HG03575 (cell line): Measurements from ENCODE around the gene DEPP1.

Experiments used
- ATAC-seq: cut with Tn5 transposase; IDR thresholded peaks from one replicate; pipeline ENCODE4 v1.9.1; 2021; ENCODE audit not compliant: unreplicated experiment, insufficient number of reproducible peaks, low FRiP score; ENCODE audit errors: extremely low read depth

Gene DEPP1

GRCh38 chr10:44939691-44940401, 38.8 kb downstream of the DEPP1 start:
- ATAC-seq, result no peak

GRCh38 chr10:44938956-44939355, 39.7 kb downstream of the DEPP1 start:
- no peak for ATAC-seq

DNA sequence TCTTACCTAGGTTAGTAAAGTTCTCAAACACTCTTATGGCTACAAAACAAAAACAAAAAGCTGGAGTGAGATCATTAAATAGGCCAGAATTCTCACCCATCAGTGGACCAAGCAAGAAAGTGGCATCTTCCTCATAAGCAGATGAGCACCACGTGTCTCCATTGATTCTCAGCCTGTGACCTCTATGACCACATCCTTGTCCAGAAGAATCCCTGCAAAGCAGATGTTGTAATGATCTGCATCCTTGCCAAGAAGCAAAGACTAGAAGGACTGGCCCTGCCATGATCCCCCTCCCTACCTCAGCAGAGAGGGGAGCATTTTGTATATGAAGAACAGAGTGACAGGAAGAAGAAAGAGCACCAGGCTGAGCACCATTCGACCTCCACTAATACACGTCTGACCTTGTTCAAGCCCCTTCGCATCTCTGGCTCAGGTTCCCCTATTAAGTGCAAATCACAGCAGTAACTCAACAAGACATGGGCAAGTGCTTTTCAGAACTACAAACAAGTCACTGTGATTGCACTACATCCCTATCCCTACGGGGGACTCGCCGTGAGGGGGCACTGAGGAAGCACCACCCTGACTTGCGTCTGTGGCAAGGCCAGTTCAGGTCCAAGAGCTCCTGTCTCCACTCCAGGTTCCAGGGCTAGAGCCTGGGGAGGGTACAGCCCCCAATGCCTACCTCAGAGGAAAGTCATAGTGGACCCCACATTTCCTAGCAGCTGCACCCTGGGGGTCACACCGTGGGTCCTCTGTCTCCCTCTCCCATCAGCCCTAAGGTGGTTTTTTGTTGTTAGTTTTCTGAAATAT, 41.2 kb downstream of the DEPP1 start:
- ATAC-seq, result no peak

DNA sequence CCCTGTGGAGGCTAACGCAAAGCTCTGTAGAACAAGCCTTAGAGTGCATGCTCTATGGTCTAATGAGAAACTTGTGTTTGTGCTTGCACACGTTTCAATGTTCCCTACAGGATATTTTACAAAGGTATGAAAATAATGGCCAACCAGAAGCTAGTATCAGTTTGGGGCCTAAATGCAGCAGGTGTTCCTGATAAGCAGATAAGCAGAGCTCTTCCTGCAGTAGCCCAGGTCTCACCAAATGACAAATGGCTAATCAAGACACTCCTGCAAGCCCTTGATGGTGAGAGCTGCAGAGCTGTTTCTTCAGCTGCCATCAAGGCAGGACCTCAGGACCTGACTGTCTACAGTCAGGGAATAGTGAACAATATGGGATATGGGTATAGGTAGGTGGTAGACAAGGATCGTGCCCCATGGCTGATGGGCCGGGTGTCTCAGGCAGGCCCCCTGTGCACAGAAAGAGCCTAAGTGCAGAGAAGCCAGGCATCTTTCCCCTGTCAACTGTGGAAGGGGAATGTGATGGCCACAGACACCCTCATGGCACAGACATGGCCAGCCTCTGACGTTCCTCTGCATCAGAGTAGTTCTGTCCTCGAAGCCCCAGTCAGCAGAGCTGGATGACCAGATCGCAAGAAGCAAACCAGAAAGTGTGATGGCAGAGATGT, 42.2 kb downstream of the DEPP1 start:
- no peak for ATAC-seq

DNA sequence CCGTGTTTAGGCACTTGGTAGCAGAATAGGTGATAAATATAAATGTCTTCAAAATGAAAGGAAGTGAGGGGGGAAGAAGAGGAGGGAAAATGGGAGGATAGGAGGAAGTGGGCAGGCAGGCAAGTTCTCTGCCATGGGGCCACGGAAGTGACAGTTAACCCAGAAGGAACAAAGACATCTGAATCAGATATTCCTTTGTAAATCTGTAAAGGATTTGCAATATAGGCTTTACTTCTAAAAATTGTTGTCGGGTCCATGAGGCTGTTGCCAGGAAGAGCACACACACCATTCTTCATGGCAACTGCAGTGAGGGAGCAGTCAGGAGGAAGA, 42.7 kb downstream of the DEPP1 start:
- no peak for ATAC-seq

DNA sequence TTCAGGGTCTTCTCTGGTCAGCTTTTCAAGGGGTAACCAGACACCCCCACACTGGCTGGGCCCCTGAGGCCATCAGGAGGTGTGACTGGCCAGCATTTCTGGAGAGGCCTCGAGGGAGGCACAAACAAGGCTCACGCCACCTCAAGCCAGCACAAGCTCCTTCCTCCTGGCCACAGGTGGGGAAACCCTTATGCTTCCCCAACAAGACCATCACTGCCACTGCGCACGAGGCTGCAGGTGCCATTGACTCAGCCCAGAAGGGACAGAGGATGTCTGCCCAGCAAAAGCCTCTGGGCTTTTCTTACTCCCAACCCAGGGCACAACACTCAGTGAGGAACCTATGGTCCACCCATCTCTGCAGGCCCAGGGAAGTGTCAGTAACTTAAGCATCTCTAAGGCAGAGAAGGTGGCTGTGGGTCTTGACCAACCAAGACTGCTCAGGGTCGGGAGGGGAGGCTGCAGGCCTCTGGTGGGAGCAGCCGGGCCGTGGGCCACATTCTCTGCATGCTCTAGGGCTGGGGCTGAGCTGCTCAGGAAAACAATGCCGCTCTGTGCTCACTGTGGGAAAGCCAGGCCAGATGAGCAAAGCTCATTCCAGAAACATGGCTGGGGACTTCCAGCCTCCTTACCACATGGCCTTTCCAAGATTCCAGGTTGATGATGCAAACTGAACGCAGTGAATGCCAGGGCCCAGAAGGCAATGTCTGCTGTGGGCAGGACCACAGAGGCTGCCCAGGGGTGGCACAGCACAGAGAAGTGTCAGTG, 43.2 kb downstream of the DEPP1 start:
- ATAC-seq, result no peak

GRCh38 chr10:44934416-44935200, 44.0 kb downstream of the DEPP1 start:
- no peak for ATAC-seq

- ATAC-seq, result no peak
Measured at GRCh38 chr10:44933451-44934321, 44.9 kb downstream of the DEPP1 start.

DNA sequence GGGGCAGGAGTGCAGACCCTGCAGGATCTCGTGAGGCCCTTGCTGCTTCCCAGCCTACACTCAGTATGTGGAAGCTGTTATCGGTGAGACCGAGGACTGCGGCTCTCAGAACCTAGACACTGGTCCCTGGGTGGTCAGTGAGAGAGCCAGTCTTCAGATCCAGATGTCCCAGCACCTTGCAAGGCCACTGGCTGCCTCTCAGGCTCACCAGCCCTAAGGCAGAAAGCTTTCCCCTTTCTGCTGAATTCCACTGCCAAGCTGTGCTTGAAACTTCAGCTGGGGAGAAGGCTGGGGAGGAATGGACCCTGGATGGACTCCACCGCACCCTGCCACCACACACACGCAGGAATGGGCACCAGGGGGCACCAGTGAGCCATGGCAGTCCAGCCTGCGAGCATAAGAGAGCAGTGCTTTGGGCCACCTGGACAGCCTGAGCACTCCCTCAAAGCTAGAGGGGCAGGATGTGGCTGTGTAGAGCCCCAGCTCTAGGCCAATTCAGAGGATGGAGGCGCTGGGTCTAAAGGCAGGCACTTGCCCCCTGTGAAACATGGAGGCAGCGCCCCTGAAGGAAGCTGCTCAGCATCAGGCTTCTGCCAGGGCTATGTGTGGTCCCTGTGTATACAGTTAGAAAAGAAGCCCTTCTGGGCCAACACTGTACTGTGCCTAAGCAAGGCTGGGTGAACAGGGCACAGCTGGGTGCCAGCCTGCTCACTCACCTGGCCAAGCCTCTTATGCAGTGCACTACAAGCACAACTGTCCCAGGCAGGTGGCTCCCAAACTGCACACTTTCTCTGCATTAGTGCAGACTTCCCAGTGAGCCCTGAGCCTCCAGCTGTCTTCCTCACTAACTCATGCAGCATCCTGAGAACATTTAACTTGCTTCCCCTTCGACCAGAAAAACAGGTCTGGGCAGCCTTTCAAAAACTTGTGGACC, 45.8 kb downstream of the DEPP1 start:
- ATAC-seq, result peak; percentile 53

DNA sequence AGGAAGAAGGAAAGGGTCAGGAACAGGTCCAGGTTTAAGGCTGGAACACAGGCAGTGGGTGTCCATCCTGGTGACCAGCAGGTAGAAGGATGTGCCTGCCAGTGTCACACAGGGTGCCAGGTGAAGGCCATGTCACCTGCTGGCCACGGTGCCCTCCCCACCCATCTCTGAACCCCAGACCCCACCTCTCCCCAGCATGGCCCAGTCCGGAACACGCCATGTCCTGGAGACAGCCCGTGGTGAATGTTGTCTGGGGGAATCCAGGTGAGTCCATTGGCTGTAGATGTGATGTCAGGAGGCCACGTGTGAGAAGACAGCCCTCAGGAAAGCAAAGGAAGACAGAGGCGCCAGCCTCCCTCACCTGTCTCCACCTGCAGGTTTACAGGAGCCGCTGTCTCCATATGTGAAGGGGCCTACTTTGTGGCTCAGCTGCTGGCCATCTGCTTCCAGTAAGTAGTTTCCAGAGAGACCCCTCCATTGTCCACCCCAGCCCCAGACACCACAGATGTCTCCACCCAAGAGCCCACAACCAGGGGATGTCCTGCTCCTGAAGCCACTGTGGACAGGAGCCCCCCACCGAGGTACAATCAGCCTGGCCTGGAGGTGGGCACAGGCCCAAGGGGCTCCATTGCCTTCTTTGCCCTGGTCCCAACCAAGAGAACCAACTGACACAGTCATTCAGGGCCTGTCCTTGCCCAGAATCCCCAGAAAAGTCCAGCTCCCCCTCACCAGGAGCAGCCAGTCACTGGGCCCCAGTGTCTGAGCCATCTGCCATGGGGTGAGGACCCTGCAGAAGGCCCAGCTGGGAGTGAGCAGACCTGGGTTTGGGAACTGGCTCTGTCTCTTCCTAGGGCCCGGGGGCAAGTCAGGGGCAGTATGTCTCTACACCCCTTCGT, 46.7 kb downstream of the DEPP1 start:
- ATAC-seq, result no peak

- ATAC-seq, result no peak
Measured at GRCh38 chr10:44930904-44931620, 47.5 kb downstream of the DEPP1 start.

- no peak for ATAC-seq
Measured at GRCh38 chr10:44929356-44930255, 49.0 kb downstream of the DEPP1 start.

- no peak for ATAC-seq
Measured at GRCh38 chr10:44928462-44928861, 50.1 kb downstream of the DEPP1 start.

- no peak for ATAC-seq
Measured at GRCh38 chr10:44927352-44927751, 51.3 kb downstream of the DEPP1 start.
